Activated effector memory CD4-positive, alpha-beta T cell treated with anti-CD3 and anti-CD28 coated beads, Interleukin-2, amount 50 U/mL, for 16 hours (primary cell): ENCODE measurements around the gene PWP2.
"Not testable (repeated sequence)": the region's sequence is repeated elsewhere in the genome, so short reads cannot be mapped to it uniquely, and the experiment has no call there.

Experiments used
- DNase-seq: peaks from one replicate; pipeline ENCODE4 v3.0.0-alpha.2; 2020

Gene PWP2

GRCh38 chr21:44139787-44140551, 32.8 kb downstream of the PWP2 start:
- DNase-seq: peak; percentile 57

- DNase-seq: not testable (repeated sequence)
Measured at GRCh38 chr21:44140552-44140932, 33.3 kb downstream of the PWP2 start.

- DNase-seq: not testable (repeated sequence)
Measured at GRCh38 chr21:44142470-44142869, 35.3 kb downstream of the PWP2 start.

GRCh38 chr21:44143380-44143779, 36.2 kb downstream of the PWP2 start:
- DNase-seq: not testable (repeated sequence)

GRCh38 chr21:44143996-44144395, 36.8 kb downstream of the PWP2 start:
- not testable (repeated sequence) for DNase-seq

- not testable (repeated sequence) for DNase-seq
Measured at GRCh38 chr21:44144784-44145602, 37.8 kb downstream of the PWP2 start.

GRCh38 chr21:44145616-44146015, 38.4 kb downstream of the PWP2 start:
- DNase-seq: not testable (repeated sequence)

- not testable (repeated sequence) for DNase-seq
Measured at GRCh38 chr21:44147108-44147507, 39.9 kb downstream of the PWP2 start.

- not testable (repeated sequence) for DNase-seq
Measured at GRCh38 chr21:44150255-44150654, 43.1 kb downstream of the PWP2 start.

- DNase-seq: not testable (repeated sequence)
Measured at GRCh38 chr21:44153214-44153888, 46.2 kb downstream of the PWP2 start.

- DNase-seq: peak; percentile 84
Measured at GRCh38 chr21:44153889-44154228, 46.7 kb downstream of the PWP2 start.

- DNase-seq: not testable (repeated sequence)
Measured at GRCh38 chr21:44154816-44155230, 47.6 kb downstream of the PWP2 start.

- DNase-seq: not testable (repeated sequence)
Measured at GRCh38 chr21:44155231-44155993, 48.2 kb downstream of the PWP2 start.

- not testable (repeated sequence) for DNase-seq
Measured at GRCh38 chr21:44155994-44156380, 48.8 kb downstream of the PWP2 start.

GRCh38 chr21:44157439-44158081, 50.4 kb downstream of the PWP2 start:
- not testable (repeated sequence) for DNase-seq

GRCh38 chr21:44158082-44158468, 50.9 kb downstream of the PWP2 start:
- not testable (repeated sequence) for DNase-seq

- peak; percentile 50 for DNase-seq
Measured at GRCh38 chr21:44159349-44160297, 52.4 kb downstream of the PWP2 start.

GRCh38 chr21:44160298-44160672, 53.1 kb downstream of the PWP2 start:
- DNase-seq: not testable (repeated sequence)

- DNase-seq: not testable (repeated sequence)
Measured at GRCh38 chr21:44160821-44161220, 53.6 kb downstream of the PWP2 start.

GRCh38 chr21:44163167-44163653, 56.0 kb downstream of the PWP2 start:
- DNase-seq: not testable (repeated sequence)

GRCh38 chr21:44165933-44166332, 58.7 kb downstream of the PWP2 start:
- DNase-seq: not testable (repeated sequence)
